ENCODE measurements around the gene TCHH. TPM values are rescaled to one million over a fixed set of nuclear protein-coding genes. Genes with fewer than 3 reads are reported as not detected.

The TCHH gene
- under 0.01 TPM in 1 of 2 replicates, not detected in the other for total RNA-seq

GRCh38 chr1:152115344-152115743 is at the start of gene TCHH:
TSS of gene TCHH (minus strand) at chr1:152115444. CDS start at chr1:152114080, 1,364 bp downstream.

GRCh38 chr1:152159144-152159543 is 43.9 kb upstream of the TCHH start, which contains the start of gene RPTN:
TSS of gene RPTN (minus strand) at chr1:152159228. CDS start at chr1:152157889, 1,339 bp downstream.

GRCh38 chr1:152089014-152089674 is 26.1 kb downstream of the TCHH start, which contains the start of gene TCHHL1:
TSS of gene TCHHL1 (minus strand) at chr1:152089064. CDS start at chr1:152088143, 921 bp downstream.

Other genes starting within 250 kb of the TCHH start
- gene THEM4, start 205.9 kb downstream of the TCHH start, total RNA-seq = 8.5 and 10.7 TPM in 2 replicates
- gene S100A10, start 121.6 kb downstream of the TCHH start, total RNA-seq = 117 and 153 TPM in 2 replicates
- 75.0 and 86.0 TPM in 2 replicates for gene S100A11, start 78.4 kb downstream of the TCHH start, total RNA-seq
- gene TCHHL1, start 26.4 kb downstream of the TCHH start, total RNA-seq = not detected in 2 replicates
- not detected in 2 replicates for gene RPTN, start 43.8 kb upstream of the TCHH start, total RNA-seq
- gene HRNR, start 108.7 kb upstream of the TCHH start, total RNA-seq = not detected in 2 replicates
- gene FLG, start 209.8 kb upstream of the TCHH start, total RNA-seq = not detected in 2 replicates
- gene FLG2, start 244.6 kb upstream of the TCHH start, total RNA-seq = not detected in 2 replicates

Data from aortic smooth muscle cell (primary cell).